Measurements from ENCODE around the gene SHPK.

The SHPK gene

GRCh38 chr17:3645310-3645709 lies 9.3 kb upstream of the SHPK start:
- TF ChIP-seq CTCF (conservative IDR thresholded peaks at IDR 0.05; ENCODE audit: low read depth) = no peak

DNA sequence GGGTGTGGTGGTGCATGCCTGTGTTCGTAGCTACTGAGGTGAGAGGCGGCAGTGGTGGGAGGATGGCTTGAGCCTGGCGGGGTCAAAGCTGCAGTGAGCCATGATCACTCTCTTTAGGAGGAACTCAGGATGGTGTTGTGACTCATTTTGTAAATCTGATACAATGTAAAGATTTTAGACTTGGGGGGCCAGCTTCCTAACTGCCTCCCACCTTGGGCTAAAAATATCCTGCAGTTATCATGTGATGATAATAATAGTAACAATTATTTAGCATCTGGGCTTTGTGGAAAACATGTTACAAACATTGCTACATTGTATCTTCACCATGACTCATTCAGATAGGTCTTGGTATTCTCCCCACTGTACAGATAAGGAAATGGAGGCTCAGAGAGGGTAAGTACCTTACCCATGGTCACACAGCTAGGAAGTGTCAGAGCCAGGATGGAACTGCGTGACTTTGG lies 7.9 kb upstream of the SHPK start:
- no peak for DNase-seq (ENCODE audit: low spot score)
- no peak for TF ChIP-seq CTCF (conservative IDR thresholded peaks at IDR 0.05; ENCODE audit: low read depth)
- peak overlapping the region; percentile 9; the same call in 1 of the 2 replicates for H3K27ac ChIP-seq
- ChIA-PET CTCF (interaction anchor here (0.6 kb wide), 1 partner anchor 102 kb away, joined by 6 read pairs; no protein-coding TSS in a partner anchor), POLR2A (ENCODE audit: low non-redundant PET) (no interaction called here)

More at GRCh38 chr17:3645310-3645709, 9.3 kb upstream of the SHPK start:
- POLR2A ChIA-PET (ENCODE audit: low non-redundant PET) = no interaction called here
- CTCF ChIA-PET = no interaction called here
- no peak overlapping the region; the same call in 1 of the 2 replicates for H3K27ac ChIP-seq
- no peak for DNase-seq (ENCODE audit: low spot score)

DNA sequence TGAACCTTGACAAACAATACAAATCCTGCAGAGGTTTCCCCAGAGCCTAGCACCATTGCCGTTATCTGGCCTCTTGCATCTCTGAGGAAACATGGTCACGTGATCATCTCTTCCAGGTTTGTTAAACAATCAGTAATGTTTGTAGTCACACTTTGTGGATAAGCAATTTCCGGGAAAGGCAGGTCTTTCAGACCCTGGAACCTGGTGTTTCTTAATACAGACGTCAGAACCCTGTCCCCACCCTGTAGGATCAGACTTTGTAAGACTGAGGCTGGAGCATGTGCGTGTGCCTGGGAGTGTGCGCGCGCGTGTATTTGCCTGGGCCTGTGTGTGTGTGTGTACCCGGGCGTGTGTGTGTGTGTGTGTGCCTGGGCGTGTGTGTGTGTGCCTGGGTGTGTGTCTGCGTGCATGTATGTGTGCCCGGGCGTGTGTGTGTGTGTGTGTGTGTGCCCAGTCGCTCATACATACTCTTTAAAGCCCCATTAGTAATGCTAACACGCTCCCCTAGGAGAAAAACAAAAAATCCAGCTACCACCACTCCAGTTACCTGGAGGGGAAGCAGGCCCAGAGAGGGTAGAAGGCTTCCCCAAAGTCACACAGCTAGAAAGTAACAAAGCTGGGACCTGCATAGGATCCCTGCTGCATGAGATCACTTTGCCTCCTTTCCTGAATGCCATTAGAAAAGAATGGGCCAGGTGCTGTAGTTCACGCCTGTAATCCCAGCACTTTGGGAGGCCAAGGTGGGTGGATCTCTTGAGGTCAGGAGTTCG lies 5.9 kb upstream of the SHPK start:
- no peak overlapping the region for H3K27ac ChIP-seq
- ChIA-PET CTCF (interaction anchor here (0.5 kb wide), 1 partner anchor 16 kb away, joined by 4 read pairs; no protein-coding TSS in a partner anchor), POLR2A (ENCODE audit: low non-redundant PET) (no interaction called here)
- TF ChIP-seq CTCF (conservative IDR thresholded peaks at IDR 0.05; ENCODE audit: low read depth) = no peak
- no peak for DNase-seq (ENCODE audit: low spot score)

DNA sequence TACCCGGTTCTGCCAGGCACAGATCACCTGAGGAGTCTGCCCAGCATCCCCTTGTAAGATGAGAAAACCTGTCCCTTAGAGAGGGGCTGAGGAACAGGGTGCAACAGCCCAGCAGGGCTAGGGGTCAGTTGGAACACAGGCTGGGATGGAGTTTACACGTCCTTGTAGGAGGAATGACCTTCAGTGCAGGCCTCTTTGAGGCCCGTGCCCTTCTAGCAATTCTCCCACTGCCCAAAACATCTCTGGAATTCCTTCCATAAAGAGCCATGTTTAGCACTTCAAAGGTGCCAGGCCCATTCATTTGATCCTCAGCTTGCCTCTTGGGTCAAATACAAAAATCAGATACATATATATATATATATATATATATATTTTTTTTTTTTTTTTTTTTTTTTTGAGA lies 5.0 kb upstream of the SHPK start:
- ChIA-PET POLR2A (ENCODE audit: low non-redundant PET) (no interaction called here), CTCF (interaction anchor here (0.8 kb wide), 1 partner anchor 129 kb away, joined by 3 read pairs; no protein-coding TSS in a partner anchor)
- no peak for TF ChIP-seq CTCF (conservative IDR thresholded peaks at IDR 0.05; ENCODE audit: low read depth)
- no peak for DNase-seq (ENCODE audit: low spot score)
- H3K27ac ChIP-seq = no peak overlapping the region

- POLR2A ChIA-PET (ENCODE audit: low non-redundant PET) = no interaction called here
- no peak overlapping the region for H3K27ac ChIP-seq
- CTCF ChIA-PET = interaction anchor here (0.8 kb wide), 1 partner anchor 128 kb away, joined by 3 read pairs; no protein-coding TSS in a partner anchor
- no peak for DNase-seq (ENCODE audit: low spot score)
- TF ChIP-seq CTCF (conservative IDR thresholded peaks at IDR 0.05; ENCODE audit: low read depth) = no peak
These were observed 4.0 kb upstream of the SHPK start for GRCh38 chr17:3639981-3640596.

DNA sequence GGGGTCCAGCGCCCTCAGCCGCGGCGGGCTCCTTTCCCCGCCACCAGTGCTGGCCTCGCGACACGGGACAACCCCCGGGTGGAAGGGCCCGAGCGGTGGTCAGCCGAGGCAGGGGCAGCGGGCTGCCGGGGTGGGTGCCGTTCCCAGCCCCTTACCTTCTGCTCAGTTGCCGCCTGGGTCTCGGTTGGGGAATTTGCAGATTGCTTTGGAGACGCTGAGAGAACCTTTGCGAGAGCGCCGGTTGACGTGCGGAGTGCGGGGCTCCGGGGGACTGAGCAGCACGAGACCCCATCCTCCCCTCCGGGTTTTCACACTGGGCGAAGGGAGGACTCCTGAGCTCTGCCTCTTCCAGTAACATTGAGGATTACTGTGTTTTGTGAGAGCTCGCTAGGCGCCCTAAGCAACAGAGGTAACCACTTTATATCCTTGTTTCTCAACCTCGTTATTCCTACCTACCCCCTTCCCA lies 891 bp upstream of the SHPK start:
- H3K27ac ChIP-seq = peak overlapping the region; percentile 97
- TF ChIP-seq CTCF (conservative IDR thresholded peaks at IDR 0.05; ENCODE audit: low read depth) = no peak
- ChIA-PET POLR2A (ENCODE audit: low non-redundant PET) (interaction anchor here (1.3 to 1.9 kb wide), 2 partner anchors 23 to 31 kb away, joined by 5 to 8 read pairs; partner anchors contain the start of gene TAX1BP3), CTCF (interaction anchor here (0.6 to 2.1 kb wide), 2 partner anchors 11 to 78 kb away, joined by 3 to 12 read pairs; no protein-coding TSS in a partner anchor)
- DNase-seq (ENCODE audit: low spot score) = no peak
